GM21526 (cell line): ENCODE results near the gene CAMK1D.
A peak's percentile ranks its signal among the peaks of the same experiment; 100 is the strongest.
"Not testable (repeated sequence)": the region's sequence is repeated elsewhere in the genome, so short reads cannot be mapped to it uniquely, and the experiment has no call there.

Source experiments
- ATAC-seq: cut with Tn5 transposase; IDR thresholded peaks from one replicate; pipeline ENCODE4 v1.9.1; 2021; ENCODE audit warnings: moderate library complexity; ENCODE audit not compliant: unreplicated experiment, low FRiP score

The CAMK1D gene

GRCh38 chr10:12420530-12421120, 71.3 kb downstream of the CAMK1D start:
- ATAC-seq: no peak

- ATAC-seq: no peak
Measured at GRCh38 chr10:12422189-12422588, 72.8 kb downstream of the CAMK1D start.

GRCh38 chr10:12423896-12424295, 74.5 kb downstream of the CAMK1D start:
- no peak for ATAC-seq

GRCh38 chr10:12427276-12427675, 77.9 kb downstream of the CAMK1D start:
- ATAC-seq: no peak

- no peak for ATAC-seq
Measured at GRCh38 chr10:12428447-12429135, 79.2 kb downstream of the CAMK1D start.

- ATAC-seq: no peak
Measured at GRCh38 chr10:12430406-12430982, 81.1 kb downstream of the CAMK1D start.

- no peak for ATAC-seq
Measured at GRCh38 chr10:12431151-12432101, 82.1 kb downstream of the CAMK1D start.

- ATAC-seq: no peak
Measured at GRCh38 chr10:12432402-12433189, 83.2 kb downstream of the CAMK1D start.

- ATAC-seq: no peak
Measured at GRCh38 chr10:12434277-12434676, 84.9 kb downstream of the CAMK1D start.

GRCh38 chr10:12434677-12435076, 85.3 kb downstream of the CAMK1D start:
- ATAC-seq: not testable (repeated sequence)

GRCh38 chr10:12435348-12435747, 86.0 kb downstream of the CAMK1D start:
- ATAC-seq: no peak

- no peak for ATAC-seq
Measured at GRCh38 chr10:12438919-12439692, 89.8 kb downstream of the CAMK1D start.

- ATAC-seq: not testable (repeated sequence)
Measured at GRCh38 chr10:12439767-12440166, 90.4 kb downstream of the CAMK1D start.

GRCh38 chr10:12443026-12443425, 93.7 kb downstream of the CAMK1D start:
- no peak for ATAC-seq

- ATAC-seq: no peak
Measured at GRCh38 chr10:12444981-12445700, 95.8 kb downstream of the CAMK1D start.

GRCh38 chr10:12445701-12446334, 96.5 kb downstream of the CAMK1D start:
- ATAC-seq: no peak

- ATAC-seq: no peak
Measured at GRCh38 chr10:12448340-12448728, 99.0 kb downstream of the CAMK1D start.

- peak; percentile 71 for ATAC-seq
Measured at GRCh38 chr10:12448729-12449391, 99.5 kb downstream of the CAMK1D start.
